HepG2 (cell line): ENCODE measurements around the gene C3orf70.

ENCODE experiments used
- CTCF ChIP-seq: sonication (generic); formaldehyde crosslinking; IDR thresholded peaks from 2 replicates; pipeline ENCODE4 v1.5.0; 2020; ENCODE audit warnings: mild to moderate bottlenecking, missing genetic modification reagents, moderate library complexity
- HINFP ChIP-seq: sonication (generic); formaldehyde crosslinking; IDR thresholded peaks from 2 replicates; pipeline ENCODE4 v1.4.0; 2020; ENCODE audit warnings: low read depth, mild to moderate bottlenecking, missing genetic modification reagents
- SNAI1 ChIP-seq: sonication (generic); formaldehyde crosslinking; IDR thresholded peaks from 2 replicates; pipeline ENCODE4 v1.5.0; 2020; ENCODE audit warnings: mild to moderate bottlenecking, missing genetic modification reagents, borderline replicate concordance
- TAF1 ChIP-seq: sonication (generic); formaldehyde crosslinking; IDR thresholded peaks from 2 replicates; pipeline ENCODE4 v1.4.0; 2020; ENCODE audit warnings: missing genetic modification reagents

- TF ChIP-seq CTCF (CRISPR knock-in tag) = no peak
- no peak for TF ChIP-seq TAF1 (CRISPR knock-in tag)
- TF ChIP-seq SNAI1 (CRISPR knock-in tag) = no peak
- TF ChIP-seq HINFP (CRISPR knock-in tag) = no peak
Measured at GRCh38 chr3:185089751-185090150, 63.1 kb downstream of the C3orf70 start.
